OCI-LY7 (cell line): ENCODE data around the gene CDC42BPG.

ENCODE experiments used
- CTCF ChIP-seq: fragments of 200-600 bp; sonication (generic); conservative IDR thresholded peaks from 2 replicates; pipeline ENCODE4 v1.5.1; 2014; ENCODE audit warnings: mild to moderate bottlenecking, antibody characterized with exemption, low read length, moderate library complexity, mixed read lengths
- EZH2phosphoT487 ChIP-seq: fragments of 200-600 bp; sonication (generic); IDR thresholded peaks from 2 replicates; pipeline ENCODE4 v1.6.1; 2018; ENCODE audit warnings: low read depth, borderline replicate concordance, mild to moderate bottlenecking, mixed run types, antibody characterized with exemption, low read length, moderate library complexity, mixed read lengths

- peak; percentile 73 for TF ChIP-seq CTCF
- no peak for TF ChIP-seq EZH2phosphoT487
Measured at GRCh38 chr11:64848826-64849597, 4.6 kb upstream of the CDC42BPG start.
